WTC11 (cell line): ENCODE measurements around the gene DAP3. TPM values are rescaled to one million over a fixed set of nuclear protein-coding genes. Genes with fewer than 3 reads are reported as not detected.

Experiments
- ATF2 ChIP-seq: sonication (generic); formaldehyde crosslinking; IDR thresholded peaks from 2 replicates; pipeline ENCODE4 v1.8.1; 2022; ENCODE audit warnings: low read depth, missing genetic modification reagents, borderline replicate concordance
- FOXK1 ChIP-seq: sonication (generic); formaldehyde crosslinking; IDR thresholded peaks from 2 replicates; pipeline ENCODE4 v1.8.0; 2022; ENCODE audit warnings: mild to moderate bottlenecking, moderate library complexity, missing genetic modification reagents
- FOXP1 ChIP-seq: sonication (generic); formaldehyde crosslinking; IDR thresholded peaks from 2 replicates; pipeline ENCODE4 v1.8.0; 2022; ENCODE audit warnings: missing genetic modification reagents, mild to moderate bottlenecking, moderate library complexity, borderline replicate concordance
- GABPB1 ChIP-seq: sonication (generic); formaldehyde crosslinking; IDR thresholded peaks from 2 replicates; pipeline ENCODE4 v1.8.1; 2023; ENCODE audit warnings: mild to moderate bottlenecking, missing genetic modification reagents
- GTF2I ChIP-seq: fragments of 250-450 bp; sonication (Bioruptor Pico); conservative IDR thresholded peaks from 2 replicates; pipeline ENCODE4 v1.4.0; 2021; ENCODE audit warnings: mild to moderate bottlenecking
- HMGXB4 ChIP-seq: sonication (generic); formaldehyde crosslinking; IDR thresholded peaks from 2 replicates; pipeline ENCODE4 v1.8.1; 2023; ENCODE audit warnings: mild to moderate bottlenecking, moderate library complexity, missing genetic modification reagents
- JAZF1 ChIP-seq: fragments of 250-450 bp; sonication (Bioruptor Pico); IDR thresholded peaks from 2 replicates; pipeline ENCODE4 v1.9.0; 2021; ENCODE audit warnings: moderate library complexity, mild to moderate bottlenecking, inconsistent platforms
- JUN ChIP-seq: sonication (generic); formaldehyde crosslinking; IDR thresholded peaks from 2 replicates; pipeline ENCODE4 v1.8.0; 2023; ENCODE audit warnings: mild to moderate bottlenecking, missing genetic modification reagents
- MLX ChIP-seq: sonication (generic); formaldehyde crosslinking; IDR thresholded peaks from 2 replicates; pipeline ENCODE4 v1.8.1; 2023; ENCODE audit warnings: mild to moderate bottlenecking, missing genetic modification reagents, moderate library complexity
- RORB ChIP-seq: fragments of 250-450 bp; sonication (Bioruptor Pico); IDR thresholded peaks from 2 replicates; pipeline ENCODE4 v1.9.0; 2021; ENCODE audit warnings: mild to moderate bottlenecking
- STAT6 ChIP-seq: sonication (generic); formaldehyde crosslinking; conservative IDR thresholded peaks from 2 replicates; pipeline ENCODE4 v1.8.1; 2023; ENCODE audit warnings: mild to moderate bottlenecking, low read depth, missing genetic modification reagents, moderate library complexity
- TEAD1 ChIP-seq: sonication (generic); formaldehyde crosslinking; IDR thresholded peaks from 2 replicates; pipeline ENCODE4 v1.8.0; 2022; ENCODE audit warnings: mild to moderate bottlenecking, missing genetic modification reagents
- TEAD4 ChIP-seq: sonication (generic); formaldehyde crosslinking; IDR thresholded peaks from 2 replicates; pipeline ENCODE4 v1.8.0; 2022; ENCODE audit warnings: mild to moderate bottlenecking, missing genetic modification reagents
- ZNF317 ChIP-seq: sonication (generic); formaldehyde crosslinking; IDR thresholded peaks from 2 replicates; pipeline ENCODE4 v1.8.1; 2023; ENCODE audit warnings: low read depth, mild to moderate bottlenecking, moderate library complexity, missing genetic modification reagents, borderline replicate concordance
- ZNF671 ChIP-seq: fragments of 250-450 bp; sonication (Bioruptor Pico); IDR thresholded peaks from 2 replicates; pipeline ENCODE4 v1.8.0; 2021; ENCODE audit warnings: mild to moderate bottlenecking
- total RNA-seq: library from RNA; stranded (reverse); gene quantifications from 3 replicates; pipeline ENCODE4 v1.2.3, GENCODE V29; 2021
- TF ChIP-seq, protein P1 (sequence below): sonication (generic); formaldehyde crosslinking; conservative IDR thresholded peaks from 2 replicates; pipeline ENCODE4 v1.8.1; 2022; ENCODE audit warnings: mild to moderate bottlenecking, missing genetic modification reagents
- TF ChIP-seq, protein P2 (sequence below): sonication (generic); formaldehyde crosslinking; IDR thresholded peaks from 2 replicates; pipeline ENCODE4 v1.8.0; 2022; ENCODE audit warnings: mild to moderate bottlenecking, missing genetic modification reagents
- TF ChIP-seq, protein P3 (sequence below): sonication (generic); formaldehyde crosslinking; IDR thresholded peaks from 2 replicates; pipeline ENCODE4 v1.8.1; 2022; ENCODE audit warnings: missing genetic modification reagents, borderline replicate concordance
- TF ChIP-seq, protein P4 (sequence below): sonication (generic); formaldehyde crosslinking; IDR thresholded peaks from 2 replicates; pipeline ENCODE4 v1.8.0; 2022; ENCODE audit warnings: missing genetic modification reagents
- TF ChIP-seq, protein P5 (sequence below): sonication (generic); formaldehyde crosslinking; IDR thresholded peaks from 2 replicates; pipeline ENCODE4 v1.8.0; 2022; ENCODE audit warnings: mild to moderate bottlenecking, missing genetic modification reagents
- TF ChIP-seq, protein P6 (sequence below): sonication (generic); formaldehyde crosslinking; IDR thresholded peaks from 2 replicates; pipeline ENCODE4 v1.8.1; 2022; ENCODE audit warnings: mild to moderate bottlenecking, missing genetic modification reagents, moderate library complexity, borderline replicate concordance

Gene DAP3
- total RNA-seq, 1 experiment from 2014 or later = 109 TPM

DNA sequence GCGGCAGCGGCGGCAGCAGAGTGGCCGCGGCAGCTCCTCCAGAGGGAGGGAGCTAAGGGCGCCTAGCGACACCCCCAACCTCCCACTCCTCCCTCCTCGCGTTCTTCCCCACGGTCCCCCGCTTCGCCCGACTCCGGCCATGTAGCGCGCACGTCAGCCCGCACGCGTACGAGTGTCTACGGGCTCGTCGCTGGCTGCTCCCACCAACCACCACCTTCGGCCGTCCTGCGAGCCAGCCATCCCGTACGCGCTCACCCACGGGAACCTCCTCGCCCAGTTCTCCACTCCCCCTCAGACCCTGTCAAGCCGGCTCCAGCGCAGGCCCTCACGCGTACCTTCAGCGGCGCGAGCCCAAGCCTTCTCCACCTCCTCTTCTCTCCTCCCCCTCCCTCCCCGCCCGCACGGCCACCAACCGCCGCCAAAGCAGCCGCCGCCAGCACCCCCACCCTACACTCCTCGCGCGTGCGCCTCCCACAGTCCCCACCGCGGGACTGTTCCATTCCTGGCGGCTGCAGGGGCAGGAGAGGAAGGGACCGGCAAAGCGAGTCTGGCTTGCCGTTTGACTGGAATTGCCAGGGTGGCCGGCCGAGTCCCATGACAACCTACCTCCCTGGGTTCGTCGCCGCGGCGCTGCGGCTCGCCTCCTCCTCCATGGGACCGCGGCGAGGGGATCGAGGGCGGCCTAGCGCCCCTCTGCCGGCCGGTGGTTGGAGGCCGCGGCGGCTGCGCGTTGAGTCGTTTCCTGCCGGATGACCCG, 389 bp upstream of the DAP3 start, which contains the start of gene YY1AP1 (continued):
- TF ChIP-seq, protein P1, sequence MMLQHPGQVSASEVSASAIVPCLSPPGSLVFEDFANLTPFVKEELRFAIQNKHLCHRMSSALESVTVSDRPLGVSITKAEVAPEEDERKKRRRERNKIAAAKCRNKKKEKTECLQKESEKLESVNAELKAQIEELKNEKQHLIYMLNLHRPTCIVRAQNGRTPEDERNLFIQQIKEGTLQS = no peak
- TF ChIP-seq, protein P2, sequence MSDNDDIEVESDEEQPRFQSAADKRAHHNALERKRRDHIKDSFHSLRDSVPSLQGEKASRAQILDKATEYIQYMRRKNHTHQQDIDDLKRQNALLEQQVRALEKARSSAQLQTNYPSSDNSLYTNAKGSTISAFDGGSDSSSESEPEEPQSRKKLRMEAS (CRISPR knock-in tag) = peak; percentile 69; the same call in 1 of the 2 replicates
- TF ChIP-seq JAZF1 (CRISPR knock-in tag) = no peak
- TF ChIP-seq, protein P3, sequence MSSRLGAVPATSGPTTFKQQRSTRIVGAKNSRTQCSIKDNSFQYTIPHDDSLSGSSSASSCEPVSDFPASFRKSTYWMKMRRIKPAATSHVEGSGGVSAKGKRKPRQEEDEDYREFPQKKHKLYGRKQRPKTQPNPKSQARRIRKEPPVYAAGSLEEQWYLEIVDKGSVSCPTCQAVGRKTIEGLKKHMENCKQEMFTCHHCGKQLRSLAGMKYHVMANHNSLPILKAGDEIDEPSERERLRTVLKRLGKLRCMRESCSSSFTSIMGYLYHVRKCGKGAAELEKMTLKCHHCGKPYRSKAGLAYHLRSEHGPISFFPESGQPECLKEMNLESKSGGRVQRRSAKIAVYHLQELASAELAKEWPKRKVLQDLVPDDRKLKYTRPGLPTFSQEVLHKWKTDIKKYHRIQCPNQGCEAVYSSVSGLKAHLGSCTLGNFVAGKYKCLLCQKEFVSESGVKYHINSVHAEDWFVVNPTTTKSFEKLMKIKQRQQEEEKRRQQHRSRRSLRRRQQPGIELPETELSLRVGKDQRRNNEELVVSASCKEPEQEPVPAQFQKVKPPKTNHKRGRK = no peak
- TF ChIP-seq, protein P4, sequence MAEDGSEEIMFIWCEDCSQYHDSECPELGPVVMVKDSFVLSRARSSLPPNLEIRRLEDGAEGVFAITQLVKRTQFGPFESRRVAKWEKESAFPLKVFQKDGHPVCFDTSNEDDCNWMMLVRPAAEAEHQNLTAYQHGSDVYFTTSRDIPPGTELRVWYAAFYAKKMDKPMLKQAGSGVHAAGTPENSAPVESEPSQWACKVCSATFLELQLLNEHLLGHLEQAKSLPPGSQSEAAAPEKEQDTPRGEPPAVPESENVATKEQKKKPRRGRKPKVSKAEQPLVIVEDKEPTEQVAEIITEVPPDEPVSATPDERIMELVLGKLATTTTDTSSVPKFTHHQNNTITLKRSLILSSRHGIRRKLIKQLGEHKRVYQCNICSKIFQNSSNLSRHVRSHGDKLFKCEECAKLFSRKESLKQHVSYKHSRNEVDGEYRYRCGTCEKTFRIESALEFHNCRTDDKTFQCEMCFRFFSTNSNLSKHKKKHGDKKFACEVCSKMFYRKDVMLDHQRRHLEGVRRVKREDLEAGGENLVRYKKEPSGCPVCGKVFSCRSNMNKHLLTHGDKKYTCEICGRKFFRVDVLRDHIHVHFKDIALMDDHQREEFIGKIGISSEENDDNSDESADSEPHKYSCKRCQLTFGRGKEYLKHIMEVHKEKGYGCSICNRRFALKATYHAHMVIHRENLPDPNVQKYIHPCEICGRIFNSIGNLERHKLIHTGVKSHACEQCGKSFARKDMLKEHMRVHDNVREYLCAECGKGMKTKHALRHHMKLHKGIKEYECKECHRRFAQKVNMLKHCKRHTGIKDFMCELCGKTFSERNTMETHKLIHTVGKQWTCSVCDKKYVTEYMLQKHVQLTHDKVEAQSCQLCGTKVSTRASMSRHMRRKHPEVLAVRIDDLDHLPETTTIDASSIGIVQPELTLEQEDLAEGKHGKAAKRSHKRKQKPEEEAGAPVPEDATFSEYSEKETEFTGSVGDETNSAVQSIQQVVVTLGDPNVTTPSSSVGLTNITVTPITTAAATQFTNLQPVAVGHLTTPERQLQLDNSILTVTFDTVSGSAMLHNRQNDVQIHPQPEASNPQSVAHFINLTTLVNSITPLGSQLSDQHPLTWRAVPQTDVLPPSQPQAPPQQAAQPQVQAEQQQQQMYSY (CRISPR knock-in tag) = no peak
- TF ChIP-seq, protein P5, sequence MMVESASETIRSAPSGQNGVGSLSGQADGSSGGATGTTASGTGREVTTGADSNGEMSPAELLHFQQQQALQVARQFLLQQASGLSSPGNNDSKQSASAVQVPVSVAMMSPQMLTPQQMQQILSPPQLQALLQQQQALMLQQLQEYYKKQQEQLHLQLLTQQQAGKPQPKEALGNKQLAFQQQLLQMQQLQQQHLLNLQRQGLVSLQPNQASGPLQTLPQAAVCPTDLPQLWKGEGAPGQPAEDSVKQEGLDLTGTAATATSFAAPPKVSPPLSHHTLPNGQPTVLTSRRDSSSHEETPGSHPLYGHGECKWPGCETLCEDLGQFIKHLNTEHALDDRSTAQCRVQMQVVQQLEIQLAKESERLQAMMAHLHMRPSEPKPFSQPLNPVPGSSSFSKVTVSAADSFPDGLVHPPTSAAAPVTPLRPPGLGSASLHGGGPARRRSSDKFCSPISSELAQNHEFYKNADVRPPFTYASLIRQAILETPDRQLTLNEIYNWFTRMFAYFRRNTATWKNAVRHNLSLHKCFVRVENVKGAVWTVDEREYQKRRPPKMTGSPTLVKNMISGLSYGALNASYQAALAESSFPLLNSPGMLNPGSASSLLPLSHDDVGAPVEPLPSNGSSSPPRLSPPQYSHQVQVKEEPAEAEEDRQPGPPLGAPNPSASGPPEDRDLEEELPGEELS = peak; percentile 53; the same call in 1 of the 2 replicates
- 0 out of 2 replicates have a peak, but pooled peaks have one; percentile 62 for TF ChIP-seq JUN (CRISPR knock-in tag)
- TF ChIP-seq RORB (CRISPR knock-in tag) = no peak
- no peak for TF ChIP-seq ZNF317 (CRISPR knock-in tag)
- TF ChIP-seq GABPB1 (CRISPR knock-in tag) = no peak
- no peak for TF ChIP-seq ZNF671
- TF ChIP-seq FOXK1 (CRISPR knock-in tag) = 0 out of 2 replicates have a peak, but pooled peaks have one; percentile 60
- no peak for TF ChIP-seq TEAD4 (CRISPR knock-in tag)
- TF ChIP-seq HMGXB4 (CRISPR knock-in tag) = peak; percentile 68; the same call in 1 of the 2 replicates
- TF ChIP-seq, protein P6, sequence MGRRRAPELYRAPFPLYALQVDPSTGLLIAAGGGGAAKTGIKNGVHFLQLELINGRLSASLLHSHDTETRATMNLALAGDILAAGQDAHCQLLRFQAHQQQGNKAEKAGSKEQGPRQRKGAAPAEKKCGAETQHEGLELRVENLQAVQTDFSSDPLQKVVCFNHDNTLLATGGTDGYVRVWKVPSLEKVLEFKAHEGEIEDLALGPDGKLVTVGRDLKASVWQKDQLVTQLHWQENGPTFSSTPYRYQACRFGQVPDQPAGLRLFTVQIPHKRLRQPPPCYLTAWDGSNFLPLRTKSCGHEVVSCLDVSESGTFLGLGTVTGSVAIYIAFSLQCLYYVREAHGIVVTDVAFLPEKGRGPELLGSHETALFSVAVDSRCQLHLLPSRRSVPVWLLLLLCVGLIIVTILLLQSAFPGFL = 0 out of 2 replicates have a peak, but pooled peaks have one; percentile 25
- no peak for TF ChIP-seq MLX (CRISPR knock-in tag)
- no peak for TF ChIP-seq ATF2 (CRISPR knock-in tag)
- TF ChIP-seq TEAD1 (CRISPR knock-in tag) = peak; percentile 58
- no peak for TF ChIP-seq GTF2I
- TF ChIP-seq FOXP1 = no peak
- no peak for TF ChIP-seq STAT6 (CRISPR knock-in tag)
